Chondrocyte (in vitro differentiated cells): Measurements from ENCODE around the gene GNAI2. TPM values are rescaled to one million over a fixed set of nuclear protein-coding genes. Genes with fewer than 3 reads are reported as not detected.

Experiments
- DNase-seq: peaks from one replicate; pipeline ENCODE4 v3.0.0; 2021; ENCODE audit warnings: mixed read lengths, low spot score
- H3K27ac Mint-ChIP-seq: one replicate; pipeline ENCODE4 v1.8.0; 2021; ENCODE audit warnings: mild to moderate bottlenecking, moderate library complexity, mixed read lengths; ENCODE audit not compliant: unreplicated experiment
- H3K27me3 Mint-ChIP-seq: 2 replicates; pipeline ENCODE4 v1.8.0; 2021; ENCODE audit warnings: low read depth, mixed read lengths
- H3K36me3 Mint-ChIP-seq: 2 replicates; pipeline ENCODE4 v1.8.0; 2021; ENCODE audit warnings: low read depth, mixed read lengths
- H3K4me1 Mint-ChIP-seq: 2 replicates; pipeline ENCODE4 v1.8.0; 2021; ENCODE audit warnings: low read depth, mild to moderate bottlenecking, mixed read lengths
- H3K4me3 Mint-ChIP-seq: one replicate; pipeline ENCODE4 v1.8.0; 2021; ENCODE audit warnings: mild to moderate bottlenecking, moderate library complexity, mixed read lengths; ENCODE audit not compliant: unreplicated experiment
- H3K9me3 Mint-ChIP-seq: 2 replicates; pipeline ENCODE4 v1.8.0; 2021; ENCODE audit warnings: low read depth, mixed read lengths
- CTCF ChIP-seq: fragments of 200-600 bp; sonication (generic); IDR thresholded peaks from 2 replicates; pipeline ENCODE4 v1.5.0; 2021; ENCODE audit warnings: antibody characterized with exemption, mild to moderate bottlenecking, moderate library complexity
- total RNA-seq: library from RNA; stranded (reverse); gene quantifications from 3 replicates; pipeline ENCODE4 v1.2.1, GENCODE V29; 2021

Gene GNAI2
- total RNA-seq, 1 donor from 2014 or later, result 444 TPM

GRCh38 chr3:50220109-50220508, 15.9 kb upstream of the GNAI2 start:
- Mint-ChIP-seq H3K36me3 (no peaks in the 10 kb centered on the region), H3K9me3 (no peaks in the 10 kb centered on the region), H3K4me1 (no peaks in the 10 kb centered on the region), H3K27ac (no peak overlapping the region), H3K27me3 (peaks cover 9% of the 10 kb centered on the region), H3K4me3 (no peak overlapping the region)
- DNase-seq, result no peak
- no peak for TF ChIP-seq CTCF

DNA sequence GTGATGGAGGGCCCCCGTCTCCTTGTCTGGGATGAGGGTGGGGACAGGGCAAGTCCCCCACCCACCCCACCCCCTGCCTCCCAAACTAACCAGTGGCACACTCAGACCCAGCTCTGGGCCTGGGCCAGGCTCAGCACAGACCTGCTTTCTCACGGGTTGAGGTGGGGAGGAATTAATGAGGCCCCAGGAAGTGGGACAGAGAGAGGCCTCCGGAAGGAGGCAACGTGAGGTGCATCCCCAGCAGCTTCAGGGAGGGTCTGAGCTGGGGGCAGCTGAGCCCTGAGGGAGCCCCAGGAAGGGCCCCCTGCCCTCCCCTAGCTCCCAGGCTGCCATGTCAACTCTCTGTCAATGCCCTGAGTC, 15.0 kb upstream of the GNAI2 start:
- Mint-ChIP-seq H3K9me3 (no peaks in the 10 kb centered on the region), H3K4me3 (no peak overlapping the region), H3K27ac (no peak overlapping the region), H3K36me3 (no peaks in the 10 kb centered on the region), H3K27me3 (peaks cover 9% of the 10 kb centered on the region), H3K4me1 (peaks cover 3% of the 10 kb centered on the region)
- DNase-seq, result no peak
- no peak for TF ChIP-seq CTCF

DNA sequence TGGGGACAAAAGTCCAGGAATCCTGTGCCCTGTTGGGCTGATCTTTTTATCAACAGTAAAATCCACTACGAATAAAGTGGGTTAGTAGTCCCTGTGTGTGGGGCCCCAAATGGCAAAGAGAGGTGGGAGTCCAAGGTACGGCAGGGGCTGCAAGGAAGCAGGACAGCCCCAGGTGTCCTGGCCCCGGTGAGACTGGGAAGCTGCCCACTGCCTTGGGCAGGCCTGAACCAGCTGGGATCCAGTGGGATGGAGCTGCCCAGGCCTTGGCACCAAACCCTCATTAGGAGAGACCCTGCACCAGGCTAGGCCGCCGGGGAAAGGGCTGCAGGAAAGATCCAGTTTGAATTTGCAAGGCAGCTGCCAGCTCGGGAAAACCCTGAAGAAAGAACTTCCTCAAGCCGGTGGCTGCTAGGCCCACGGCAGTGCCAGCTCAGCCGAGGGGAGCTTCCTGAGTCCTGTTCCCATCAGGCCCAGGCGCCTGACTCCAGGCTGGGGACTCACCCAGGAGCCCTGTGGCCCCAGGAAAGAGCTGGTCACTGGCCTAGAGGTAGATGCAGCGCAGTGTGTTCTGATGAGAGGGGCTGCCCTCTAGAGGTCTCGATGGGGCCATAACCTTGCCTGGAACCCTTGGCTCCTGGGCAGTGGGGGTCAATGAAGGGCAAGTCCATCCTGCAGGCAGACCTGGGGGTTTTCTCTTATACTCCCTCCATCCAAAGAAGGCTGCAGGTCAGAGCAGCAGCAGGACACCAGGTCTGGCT, 14.4 kb upstream of the GNAI2 start:
- peaks cover 9% of the 10 kb centered on the region for H3K27me3 Mint-ChIP-seq
- no peak overlapping the region for H3K27ac Mint-ChIP-seq
- DNase-seq, result no peak
- no peak for TF ChIP-seq CTCF
- no peaks in the 10 kb centered on the region for H3K36me3 Mint-ChIP-seq
- H3K4me3 Mint-ChIP-seq, result no peak overlapping the region
- H3K9me3 Mint-ChIP-seq, result no peaks in the 10 kb centered on the region
- H3K4me1 Mint-ChIP-seq, result peaks cover 6% of the 10 kb centered on the region

- Mint-ChIP-seq H3K27me3 (peaks cover 9% of the 10 kb centered on the region), H3K36me3 (no peaks in the 10 kb centered on the region), H3K9me3 (no peaks in the 10 kb centered on the region), H3K4me3 (no peak overlapping the region), H3K27ac (no peak overlapping the region), H3K4me1 (peaks cover 11% of the 10 kb centered on the region)
- TF ChIP-seq CTCF, result no peak
- DNase-seq, result no peak
Observed at GRCh38 chr3:50222169-50222528, 13.9 kb upstream of the GNAI2 start.

GRCh38 chr3:50224639-50225038, 11.4 kb upstream of the GNAI2 start:
- TF ChIP-seq CTCF, result no peak
- no peak overlapping the region for H3K27ac Mint-ChIP-seq
- peaks cover 9% of the 10 kb centered on the region for H3K27me3 Mint-ChIP-seq
- H3K4me1 Mint-ChIP-seq, result peaks cover 22% of the 10 kb centered on the region
- H3K36me3 Mint-ChIP-seq, result no peaks in the 10 kb centered on the region
- no peak for DNase-seq
- no peak overlapping the region for H3K4me3 Mint-ChIP-seq
- H3K9me3 Mint-ChIP-seq, result no peaks in the 10 kb centered on the region
